Ascending aorta (tissue), 2 donors: Measurements from ENCODE around the gene CALHM2. TPM values are rescaled to one million over a fixed set of nuclear protein-coding genes. Genes with fewer than 3 reads are reported as not detected.

ENCODE experiments used
- DNase-seq, 2 donors: peaks; one replicate each; pipeline ENCODE4 v3.0.0-alpha.2; 2019; ENCODE audit warnings: low spot score in 2 of 2
- H3K27ac ChIP-seq, 2 donors: fragments of 200-600 bp; sonication (generic); one replicate each; pipeline ENCODE4 v1.5.1; 2016 to 2017; ENCODE audit warnings: mild to moderate bottlenecking in 1 of 2
- H3K27me3 ChIP-seq: fragments of 200-600 bp; sonication (generic); one replicate; pipeline ENCODE4 v1.5.1; 2017
- H3K36me3 ChIP-seq, 2 donors: fragments of 200-600 bp; sonication (generic); one replicate each; pipeline ENCODE4 v1.5.1; 2016
- H3K4me1 ChIP-seq, 2 donors: fragments of 200-600 bp; sonication (generic); one replicate each; pipeline ENCODE4 v1.5.1; 2016 to 2017; ENCODE audit warnings: mild to moderate bottlenecking in 1 of 2
- H3K4me3 ChIP-seq, 2 donors: fragments of 200-600 bp; sonication (generic); one replicate each; pipeline ENCODE4 v1.5.1; 2016 to 2017; ENCODE audit warnings: mild to moderate bottlenecking in 1 of 2
- H3K9me3 ChIP-seq, 2 donors: fragments of 200-600 bp; sonication (generic); one replicate each; pipeline ENCODE4 v1.5.1; 2016
- intact Hi-C: fragments of 100-400 bp; cut with DNase I; formaldehyde crosslinking; loops from one replicate; pipeline ENCODE4 v1.15.1; 2023
- total RNA-seq: library from RNA; depleted of rRNA; stranded (reverse); fragments of >200 nt; gene quantifications from one replicate; pipeline ENCODE4 v1.1.0, GENCODE V29; 2016
- TF ChIP-seq, protein P1 (sequence below), 3 experiments: fragments of 200-600 bp in 2 of 3; fragments of 450-650 bp in 1 of 3; sonication (generic) in 2 of 3; IDR thresholded peaks; one replicate each; pipeline ENCODE4 v1.5.1; 2016 to 2019; ENCODE audit warnings: antibody characterized with exemption in 3 of 3, mild to moderate bottlenecking in 1 of 3, moderate library complexity in 1 of 3

The CALHM2 gene
- total RNA-seq, 1 donor from 2014 or later = 124 TPM

DNA sequence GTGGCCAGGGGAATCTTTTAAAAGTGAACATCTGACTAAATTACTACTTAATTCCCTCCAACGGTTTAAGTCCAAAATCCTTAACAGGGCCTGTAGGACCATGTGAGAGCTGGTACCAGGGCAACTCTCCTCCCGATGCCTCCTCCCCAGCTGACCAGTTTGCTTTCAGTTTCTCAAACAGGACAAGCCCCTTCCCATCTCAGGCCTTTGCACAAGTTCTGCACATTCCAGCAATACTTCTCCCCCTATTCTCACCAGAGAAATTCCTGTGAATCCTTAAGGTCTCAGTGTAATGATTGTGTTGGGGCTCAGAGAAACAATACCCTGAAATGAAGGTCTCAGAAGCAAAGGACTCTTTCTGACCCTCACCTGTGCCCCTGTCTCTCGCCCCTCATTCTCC lies 14.6 kb upstream of the CALHM2 start:
- no peaks in the 10 kb centered on the region for H3K4me1 ChIP-seq
- no peaks in the 10 kb centered on the region for H3K9me3 ChIP-seq
- no peak overlapping the region for H3K27ac ChIP-seq
- TF ChIP-seq, protein P1, sequence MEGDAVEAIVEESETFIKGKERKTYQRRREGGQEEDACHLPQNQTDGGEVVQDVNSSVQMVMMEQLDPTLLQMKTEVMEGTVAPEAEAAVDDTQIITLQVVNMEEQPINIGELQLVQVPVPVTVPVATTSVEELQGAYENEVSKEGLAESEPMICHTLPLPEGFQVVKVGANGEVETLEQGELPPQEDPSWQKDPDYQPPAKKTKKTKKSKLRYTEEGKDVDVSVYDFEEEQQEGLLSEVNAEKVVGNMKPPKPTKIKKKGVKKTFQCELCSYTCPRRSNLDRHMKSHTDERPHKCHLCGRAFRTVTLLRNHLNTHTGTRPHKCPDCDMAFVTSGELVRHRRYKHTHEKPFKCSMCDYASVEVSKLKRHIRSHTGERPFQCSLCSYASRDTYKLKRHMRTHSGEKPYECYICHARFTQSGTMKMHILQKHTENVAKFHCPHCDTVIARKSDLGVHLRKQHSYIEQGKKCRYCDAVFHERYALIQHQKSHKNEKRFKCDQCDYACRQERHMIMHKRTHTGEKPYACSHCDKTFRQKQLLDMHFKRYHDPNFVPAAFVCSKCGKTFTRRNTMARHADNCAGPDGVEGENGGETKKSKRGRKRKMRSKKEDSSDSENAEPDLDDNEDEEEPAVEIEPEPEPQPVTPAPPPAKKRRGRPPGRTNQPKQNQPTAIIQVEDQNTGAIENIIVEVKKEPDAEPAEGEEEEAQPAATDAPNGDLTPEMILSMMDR (IDR thresholded peaks at IDR 0.05) = no peak
- no peaks in the 10 kb centered on the region for H3K27me3 ChIP-seq
- intact Hi-C loops = no loop called here
- no peak for DNase-seq
- no peak overlapping the region for H3K4me3 ChIP-seq
- no peaks in the 10 kb centered on the region for H3K36me3 ChIP-seq

DNA sequence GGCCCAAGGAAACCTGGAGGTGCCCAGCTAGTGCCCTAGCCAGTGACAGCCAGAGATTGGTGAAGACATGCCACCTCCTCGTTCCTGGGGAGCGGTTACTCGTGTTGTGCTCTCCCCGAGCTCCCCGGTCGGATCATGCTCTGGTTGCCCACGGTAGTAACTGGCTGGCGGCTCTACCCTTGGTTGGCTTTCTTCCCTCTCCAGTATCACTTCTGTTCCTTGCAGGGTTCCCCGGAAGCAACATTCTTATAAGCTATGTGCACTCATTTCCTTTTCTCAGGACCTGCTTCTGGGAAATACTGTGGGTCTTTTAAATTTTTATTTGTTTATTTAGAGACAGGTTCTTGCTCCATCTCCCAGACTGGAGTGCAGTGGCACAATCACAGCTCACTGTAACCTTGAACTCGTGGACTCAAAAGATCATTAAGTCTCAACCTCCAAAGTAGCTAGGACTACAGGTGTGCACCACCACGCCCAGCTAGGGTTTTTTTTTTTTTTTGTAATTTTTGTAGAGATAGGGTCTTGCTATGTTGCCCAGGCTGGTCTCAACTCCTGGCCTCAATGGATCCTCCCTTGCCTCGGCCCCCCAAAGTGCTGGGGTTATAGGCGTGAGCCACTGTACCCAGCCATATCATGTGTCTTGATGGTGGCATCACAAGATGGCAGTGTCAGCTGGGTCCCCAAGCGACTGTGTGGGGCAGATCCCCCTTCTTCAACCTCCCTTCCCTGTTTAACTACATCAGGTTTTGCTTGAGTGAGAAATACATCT lies 13.4 kb upstream of the CALHM2 start:
- H3K27me3 ChIP-seq = no peaks in the 10 kb centered on the region
- TF ChIP-seq, protein P1 (IDR thresholded peaks at IDR 0.05) = no peak
- intact Hi-C loops = no loop called here
- H3K27ac ChIP-seq = no peak overlapping the region
- no peaks in the 10 kb centered on the region for H3K4me1 ChIP-seq
- H3K36me3 ChIP-seq = no peaks in the 10 kb centered on the region
- no peak for DNase-seq
- H3K9me3 ChIP-seq = no peaks in the 10 kb centered on the region
- H3K4me3 ChIP-seq = no peak overlapping the region

DNA sequence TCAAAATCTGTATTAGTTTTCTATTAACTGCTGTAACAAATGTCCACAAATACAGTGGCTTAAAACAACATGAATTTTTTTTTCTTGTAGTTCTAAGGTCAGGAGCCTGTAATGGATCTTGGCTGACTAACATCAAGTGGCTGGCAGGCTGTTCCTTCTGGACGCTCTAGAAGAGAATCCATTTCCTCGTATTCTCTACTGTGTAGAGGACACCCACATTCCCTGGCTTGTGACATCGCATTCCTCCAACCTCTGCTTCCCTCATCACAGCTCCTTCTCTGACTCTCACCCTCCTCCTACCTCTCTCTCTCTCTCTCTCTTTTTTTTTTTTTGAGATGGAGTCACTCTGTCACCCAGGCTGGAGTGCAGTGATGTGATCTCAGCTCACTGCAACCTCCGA lies 11.3 kb upstream of the CALHM2 start:
- Histone ChIP-seq H3K36me3 (no peaks in the 10 kb centered on the region), H3K9me3 (no peaks in the 10 kb centered on the region), H3K4me1 (no peaks in the 10 kb centered on the region), H3K27ac (no peak overlapping the region), H3K4me3 (no peak overlapping the region), H3K27me3 (no peaks in the 10 kb centered on the region)
- DNase-seq = no peak
- intact Hi-C loops = no loop called here
- TF ChIP-seq, protein P1 (IDR thresholded peaks at IDR 0.05) = no peak

GRCh38 chr10:103459615-103460014 lies 7.4 kb upstream of the CALHM2 start:
- Histone ChIP-seq H3K36me3 (no peaks in the 10 kb centered on the region), H3K4me3 (no peak overlapping the region), H3K27ac (no peak overlapping the region), H3K9me3 (no peaks in the 10 kb centered on the region), H3K27me3 (no peaks in the 10 kb centered on the region), H3K4me1 (no peaks in the 10 kb centered on the region)
- intact Hi-C loops = no loop called here
- no peak for DNase-seq
- TF ChIP-seq, protein P1 (IDR thresholded peaks at IDR 0.05) = no peak

DNA sequence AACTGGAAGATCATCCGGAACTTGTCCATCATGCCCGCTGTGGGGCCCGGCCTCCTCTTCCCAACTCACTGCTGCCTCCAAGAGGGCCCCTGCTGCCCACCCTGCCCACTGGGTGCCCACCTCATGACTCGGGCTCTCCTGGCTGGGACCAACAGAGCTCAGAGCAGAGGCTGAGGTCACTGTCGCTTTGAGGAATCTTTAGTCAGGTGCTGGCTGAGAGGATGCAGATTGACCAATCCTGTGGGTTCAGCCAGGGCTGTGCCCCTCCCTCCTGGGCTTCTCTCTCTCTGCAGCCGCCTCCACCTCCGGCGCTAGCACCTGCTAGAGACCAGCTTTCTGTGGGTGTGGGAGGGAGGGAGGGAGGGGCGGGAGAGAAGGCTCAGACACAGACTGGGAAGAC lies 6.5 kb upstream of the CALHM2 start, which contains the start of gene CALHM1:
TSS of gene CALHM1 (minus strand) at position 181 of the 400 bp plus-strand sequence. CDS start at position 32, 149 bp downstream.
- DNase-seq = no peak
- H3K4me3 ChIP-seq = no peak within 1 kb of the TSS
- H3K27me3 ChIP-seq = no peaks in the 10 kb centered on the region
- no peaks in the 10 kb centered on the region for H3K9me3 ChIP-seq
- intact Hi-C loops = no loop called here
- no peak within 1 kb of the TSS for H3K27ac ChIP-seq
- TF ChIP-seq, protein P1 (IDR thresholded peaks at IDR 0.05) = no peak
- H3K4me1 ChIP-seq = no peaks in the 10 kb centered on the region
- no peaks in the 10 kb centered on the region for H3K36me3 ChIP-seq
